AG09319 (cell line): ENCODE measurements around the gene CHERP.

Experiments
- DNase-seq: peaks from one replicate; pipeline ENCODE4 v3.0.0-alpha.2; 2010; ENCODE audit warnings: low read depth; ENCODE audit errors: extremely low read depth
- CTCF ChIP-seq: IDR thresholded peaks from 2 replicates; pipeline ENCODE4 v1.5.1; 2011; ENCODE audit warnings: low read depth, mild to moderate bottlenecking, inconsistent platforms, low read length, moderate library complexity

Gene CHERP

DNA sequence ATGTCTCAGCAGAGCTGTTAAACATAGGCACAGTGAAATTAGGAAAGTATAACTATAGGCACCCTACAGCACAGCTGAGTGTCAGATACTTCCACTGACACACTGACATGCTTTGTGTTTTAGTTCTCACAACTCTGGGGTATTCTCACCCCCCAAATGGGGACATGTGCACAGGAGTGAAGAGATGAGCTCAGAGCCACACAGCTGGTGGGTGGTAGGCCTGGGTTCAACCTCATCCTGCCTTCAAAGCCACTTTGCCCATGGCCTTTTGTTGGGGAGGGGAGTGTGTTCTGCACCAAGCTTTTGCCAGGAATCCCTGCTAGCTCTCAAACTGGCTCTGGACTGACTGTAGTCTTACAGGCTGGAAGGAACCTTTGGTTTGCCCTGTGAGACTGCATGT, 31.7 kb upstream of the CHERP start:
- DNase-seq = no peak
- no peak for TF ChIP-seq CTCF

GRCh38 chr19:16573296-16573695, 31.1 kb upstream of the CHERP start:
- no peak for TF ChIP-seq CTCF
- no peak for DNase-seq

- DNase-seq = peak; percentile 85
- TF ChIP-seq CTCF = no peak
Observed at GRCh38 chr19:16572332-16573211, 30.3 kb upstream of the CHERP start, which contains the start of gene SLC35E1. SLC35E1 (minus strand) TSS chr19:16572415; CDS start chr19:16572364, 51 bp downstream.

GRCh38 chr19:16571822-16572331, 29.6 kb upstream of the CHERP start:
- no peak for DNase-seq
- TF ChIP-seq CTCF = no peak

- no peak for TF ChIP-seq CTCF
- no peak for DNase-seq
Observed at GRCh38 chr19:16571283-16571682, 29.0 kb upstream of the CHERP start.

GRCh38 chr19:16569609-16570320, 27.5 kb upstream of the CHERP start:
- TF ChIP-seq CTCF = no peak
- DNase-seq = no peak

GRCh38 chr19:16566702-16567101, 24.5 kb upstream of the CHERP start:
- no peak for DNase-seq
- no peak for TF ChIP-seq CTCF
